ENCODE data around the gene CLMN. TPM values are rescaled to one million over a fixed set of nuclear protein-coding genes. Genes with fewer than 3 reads are reported as not detected.

CLMN gene
- total and polyA plus RNA-seq, 2 donors (not counting 3 experiments of a cell fraction or from before 2014, with no cell fraction given), result 0.72 to 9.6 TPM

GRCh38 chr14:95296966-95297365, 22.7 kb downstream of the CLMN start:
- ChIA-PET CTCF (no interaction called here), POLR2A (no interaction called here)
- Histone ChIP-seq H3K9ac (replicated peaks; ENCODE audit: extremely low read depth, insufficient read depth, low read length) (no peak overlapping the region), H3K79me2 (ENCODE audit: control insufficient read depth, insufficient read depth, low read length) (no peaks in the 10 kb centered on the region), H3K4me3 (replicated peaks in 1 of 3; ENCODE audit: insufficient read depth in 1 of 3, low read depth in 1 of 3, low read length in 3 of 3) (no peak overlapping the region), H3K4me1 (ENCODE audit: control insufficient read depth, extremely low read depth, insufficient read depth, low read length) (peaks cover 5% of the 10 kb centered on the region), H3K36me3 (ENCODE audit: control insufficient read depth in 2 of 2, extremely low read depth in 1 of 2, insufficient read depth in 2 of 2, low read length in 2 of 2) (no peaks in the 10 kb centered on the region), H3K9me1 (replicated peaks; ENCODE audit: control insufficient read depth, extremely low read depth, insufficient read depth, low read length) (no peaks in the 10 kb centered on the region), H2AFZ (ENCODE audit: low read depth, low read length) (no peak overlapping the region), H3K27me3 (ENCODE audit: control insufficient read depth in 2 of 2, insufficient read depth in 2 of 2, low read length in 2 of 2) (no peaks in the 10 kb centered on the region), H3K4me2 (ENCODE audit: insufficient read depth, low read length) (no peak overlapping the region), H4K20me1 (replicated peaks; ENCODE audit: control insufficient read depth, extremely low read depth, insufficient read depth, low read length) (no peaks in the 10 kb centered on the region), H3K9me3 (replicated peaks; ENCODE audit: control insufficient read depth, insufficient read depth, low read length) (no peaks in the 10 kb centered on the region), H3K27ac (ENCODE audit: insufficient read depth, low read depth, low read length) (no peak overlapping the region)
- no peak for TF ChIP-seq EZH2 (IDR thresholded peaks at IDR 0.05; ENCODE audit: borderline replicate concordance, low read depth, low read length, severe bottlenecking)
- no peak for TF ChIP-seq POLR2A (IDR thresholded peaks at IDR 0.05; ENCODE audit: low read depth, low read length)
- no peak for TF ChIP-seq MYC (IDR thresholded peaks at IDR 0.05; ENCODE audit: low read depth, low read length)
- TF ChIP-seq POLR2AphosphoS5 (IDR thresholded peaks at IDR 0.05; ENCODE audit: insufficient read depth, low read depth, low read length), result no peak
- TF ChIP-seq JUN (IDR thresholded peaks at IDR 0.05; ENCODE audit: borderline replicate concordance, insufficient read depth, insufficient read length, low read depth), result no peak
- TF ChIP-seq FOS (IDR thresholded peaks at IDR 0.05; ENCODE audit: borderline replicate concordance, insufficient read depth, low read length), result no peak
- no peak for TF ChIP-seq CTCF (IDR thresholded peaks at IDR 0.05; ENCODE audit: extremely low read depth in 1 of 2, insufficient read depth in 1 of 2, low read depth in 1 of 2, low read length in 2 of 2)
- no peak for TF ChIP-seq MAX (IDR thresholded peaks at IDR 0.05; ENCODE audit: insufficient read depth, insufficient read length)
- no peak for TF ChIP-seq GATA2 (IDR thresholded peaks at IDR 0.05; ENCODE audit: insufficient read depth, insufficient read length, low read depth, low read length)
- DNase-seq (ENCODE audit: low read depth, low spot score) (no peak), FAIRE-seq (no peak)
- BruUV-seq (replicated peaks), result no TSS peak
- intact Hi-C loops (cut with micrococcal nuclease), result no loop called here
- dilution Hi-C loops (cut with MboI; ENCODE audit: extremely low pct_ligation_motif_present, low sequenced_read_pairs), result no loop called here
